HEK293 (cell line): ENCODE data around the gene CELSR1.

Experiments
- ZBTB44 ChIP-seq: fragments of 450-650 bp; IDR thresholded peaks from 2 replicates; pipeline ENCODE4 v1.5.1; 2018; ENCODE audit warnings: missing biosample characterization, mild to moderate bottlenecking, missing genetic modification characterization
- ZNF23 ChIP-seq: fragments of 450-650 bp; formaldehyde crosslinking; IDR thresholded peaks from 2 replicates; pipeline ENCODE4 v1.5.1; 2016; ENCODE audit warnings: missing biosample characterization, missing genetic modification characterization, borderline replicate concordance
- ZNF654 ChIP-seq: fragments of 450-650 bp; formaldehyde crosslinking; IDR thresholded peaks from 2 replicates; pipeline ENCODE4 v1.5.1; 2016; ENCODE audit warnings: low read depth, missing biosample characterization, missing genetic modification characterization
- ZNF707 ChIP-seq: fragments of 450-650 bp; formaldehyde crosslinking; IDR thresholded peaks from 2 replicates; pipeline ENCODE4 v1.5.1; 2016; ENCODE audit warnings: missing biosample characterization, missing genetic modification characterization

GRCh38 chr22:46454504-46455269 lies 82.7 kb downstream of the CELSR1 start:
- TF ChIP-seq ZNF23 (no peak), ZNF654 (tag by site-specific recombination) (no peak), ZBTB44 (tag by site-specific recombination) (no peak), ZNF707 (tag by site-specific recombination) (no peak)
